ENCODE results near the gene SLC16A10.
"Not testable (repeated sequence)": the region's sequence is repeated elsewhere in the genome, so short reads cannot be mapped to it uniquely, and the experiment has no call there.

SLC16A10 gene

DNA sequence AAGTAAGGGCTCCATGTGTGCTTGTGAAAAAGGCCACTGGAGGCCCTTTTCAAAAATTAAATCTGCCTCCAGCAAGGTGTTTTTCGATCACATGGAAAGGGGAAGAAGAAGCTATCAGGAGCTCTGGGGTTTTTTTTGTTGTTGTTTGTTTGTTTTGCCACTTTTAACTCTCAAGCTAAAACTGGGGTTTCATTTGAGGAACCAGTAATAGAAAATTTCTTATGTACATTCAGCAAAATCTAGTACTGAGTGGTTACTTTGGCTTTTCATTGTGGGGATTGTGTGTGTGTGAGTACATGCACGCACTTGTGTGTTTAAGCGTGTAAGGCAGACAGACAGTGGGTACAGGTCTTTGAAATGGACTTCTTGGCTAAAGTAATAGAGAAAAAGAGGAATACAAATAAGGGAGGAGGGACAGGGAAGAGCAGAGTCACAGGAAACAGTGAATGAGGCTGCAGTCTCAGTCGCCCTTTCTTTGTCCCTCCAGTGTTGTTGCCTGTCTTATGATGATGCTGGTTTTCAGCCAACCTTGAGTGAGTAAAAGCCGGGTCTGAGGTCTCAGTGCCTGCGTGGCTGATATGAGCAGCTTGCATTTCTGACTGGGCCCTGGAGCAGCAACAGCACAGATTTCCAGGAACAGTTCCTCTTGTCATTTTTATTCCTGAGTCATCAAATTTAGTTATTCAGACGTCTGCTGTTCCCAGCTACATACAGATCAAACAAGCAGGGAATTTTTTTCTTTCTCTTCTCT lies 26.2 kb downstream of the SLC16A10 start:
- Mint-ChIP-seq H3K27ac (peak overlapping the region; percentile 97), H3K36me3 (peaks cover 11% of the 10 kb centered on the region), H3K9me3 (no peaks in the 10 kb centered on the region), H3K4me1 (peaks cover 46% of the 10 kb centered on the region), H3K4me3 (peak overlapping the region; percentile 69), H3K27me3 (no peaks in the 10 kb centered on the region)

DNA sequence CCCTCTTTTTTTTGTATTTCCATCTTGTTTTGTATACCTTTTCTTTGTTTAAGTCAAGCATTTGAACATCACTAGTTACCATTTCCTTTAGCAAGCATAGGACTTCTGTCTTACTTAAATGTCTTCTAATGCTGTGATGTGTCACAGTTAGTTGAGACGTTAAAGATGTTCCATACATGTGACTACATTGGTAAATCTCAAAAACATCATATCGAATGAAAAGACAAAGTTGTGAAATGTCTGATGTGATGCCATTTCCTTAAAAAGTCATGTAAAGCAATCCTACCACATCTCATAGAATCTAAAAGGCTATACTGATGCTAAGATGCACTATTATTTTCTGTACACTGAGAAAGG lies 26.8 kb downstream of the SLC16A10 start:
- peak overlapping the region; percentile 97 for H3K27ac Mint-ChIP-seq

GRCh38 chr6:111114482-111114881 lies 27.2 kb downstream of the SLC16A10 start:
- H3K9me3 Mint-ChIP-seq: no peaks in the 10 kb centered on the region
- H3K27me3 Mint-ChIP-seq: no peaks in the 10 kb centered on the region
- no peak overlapping the region for H3K4me3 Mint-ChIP-seq
- peaks cover 11% of the 10 kb centered on the region for H3K36me3 Mint-ChIP-seq
- H3K27ac Mint-ChIP-seq: peak overlapping the region; percentile 97
- peaks cover 46% of the 10 kb centered on the region for H3K4me1 Mint-ChIP-seq

More for the DNA sequence above, 26.8 kb downstream of the SLC16A10 start:
- peaks cover 46% of the 10 kb centered on the region for H3K4me1 Mint-ChIP-seq
- H3K4me3 Mint-ChIP-seq: peak overlapping the region; percentile 69
- no peaks in the 10 kb centered on the region for H3K27me3 Mint-ChIP-seq
- peaks cover 11% of the 10 kb centered on the region for H3K36me3 Mint-ChIP-seq
- no peaks in the 10 kb centered on the region for H3K9me3 Mint-ChIP-seq

DNA sequence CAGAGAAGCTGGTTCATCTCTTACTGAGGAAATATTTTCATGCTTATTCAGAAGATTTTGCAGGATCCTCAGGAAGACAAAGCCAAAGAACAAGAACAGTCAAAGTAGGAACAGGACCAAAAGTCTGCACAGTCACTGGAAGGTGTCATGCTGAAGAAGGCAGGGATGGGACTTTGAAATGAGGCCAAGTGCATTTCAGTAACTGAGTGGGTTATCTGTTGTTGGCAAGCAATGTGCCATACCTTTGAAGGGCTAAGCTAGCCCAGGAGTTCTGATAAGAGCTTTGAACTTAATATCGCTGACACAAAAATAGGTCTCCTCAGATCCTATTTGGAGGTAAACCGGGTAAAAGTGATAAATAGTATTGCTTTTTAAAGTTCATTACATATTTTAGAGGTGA lies 31.5 kb downstream of the SLC16A10 start:
- peaks cover 5% of the 10 kb centered on the region for H3K36me3 Mint-ChIP-seq
- H3K27me3 Mint-ChIP-seq: no peaks in the 10 kb centered on the region
- H3K4me1 Mint-ChIP-seq: peaks cover 33% of the 10 kb centered on the region
- no peak overlapping the region for H3K4me3 Mint-ChIP-seq
- no peak overlapping the region for H3K27ac Mint-ChIP-seq
- H3K9me3 Mint-ChIP-seq: no peaks in the 10 kb centered on the region

GRCh38 chr6:111119571-111120329 lies 32.4 kb downstream of the SLC16A10 start:
- no peaks in the 10 kb centered on the region for H3K9me3 Mint-ChIP-seq

GRCh38 chr6:111121789-111122350 lies 34.6 kb downstream of the SLC16A10 start:
- peaks cover 16% of the 10 kb centered on the region for H3K4me1 Mint-ChIP-seq
- no peak overlapping the region for H3K4me3 Mint-ChIP-seq
- H3K27ac Mint-ChIP-seq: peak overlapping the region; percentile 60
- peaks cover 3% of the 10 kb centered on the region for H3K36me3 Mint-ChIP-seq
- no peaks in the 10 kb centered on the region for H3K27me3 Mint-ChIP-seq
- H3K9me3 Mint-ChIP-seq: no peaks in the 10 kb centered on the region

More at GRCh38 chr6:111119571-111120329, 32.4 kb downstream of the SLC16A10 start:
- H3K36me3 Mint-ChIP-seq: peaks cover 5% of the 10 kb centered on the region
- H3K27me3 Mint-ChIP-seq: no peaks in the 10 kb centered on the region
- no peak overlapping the region for H3K4me3 Mint-ChIP-seq
- no peak overlapping the region for H3K27ac Mint-ChIP-seq
- peaks cover 28% of the 10 kb centered on the region for H3K4me1 Mint-ChIP-seq

- Mint-ChIP-seq H3K9me3 (no peaks in the 10 kb centered on the region), H3K36me3 (peaks cover 5% of the 10 kb centered on the region), H3K27ac (peak overlapping the region; percentile 60), H3K27me3 (no peaks in the 10 kb centered on the region), H3K4me1 (peaks cover 20% of the 10 kb centered on the region), H3K4me3 (no peak overlapping the region)
These were observed 35.4 kb downstream of the SLC16A10 start for GRCh38 chr6:111122458-111123286.

DNA sequence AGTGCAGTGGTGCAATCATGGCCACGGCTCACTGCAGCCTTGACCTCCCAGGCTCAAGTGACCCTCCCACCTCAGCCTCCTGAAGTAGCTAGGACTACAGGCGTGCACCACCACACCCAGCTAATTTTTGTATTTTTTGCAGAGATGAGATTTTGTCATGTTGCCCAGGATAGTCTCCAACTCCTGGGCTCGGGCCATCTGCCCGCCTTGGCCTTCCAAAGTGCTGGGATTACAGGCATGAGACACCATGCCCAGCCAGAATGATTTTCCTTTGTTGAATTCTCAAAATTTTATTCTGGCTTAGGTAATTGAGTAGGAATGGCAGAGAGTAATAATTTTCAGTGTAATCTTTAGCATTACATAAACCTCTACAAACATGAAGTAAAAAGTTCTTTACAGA lies 37.1 kb downstream of the SLC16A10 start:
- Mint-ChIP-seq H3K27ac (no peak overlapping the region), H3K36me3 (peaks cover 5% of the 10 kb centered on the region), H3K4me1 (peaks cover 20% of the 10 kb centered on the region), H3K4me3 (no peak overlapping the region), H3K9me3 (no peaks in the 10 kb centered on the region), H3K27me3 (no peaks in the 10 kb centered on the region)

- H3K4me1 Mint-ChIP-seq: peaks cover 4% of the 10 kb centered on the region
- H3K27me3 Mint-ChIP-seq: no peaks in the 10 kb centered on the region
- no peaks in the 10 kb centered on the region for H3K9me3 Mint-ChIP-seq
- H3K4me3 Mint-ChIP-seq: no peak overlapping the region
- H3K36me3 Mint-ChIP-seq: peaks cover 13% of the 10 kb centered on the region
- no peak overlapping the region for H3K27ac Mint-ChIP-seq
These were observed 41.7 kb downstream of the SLC16A10 start for GRCh38 chr6:111129013-111129412.

GRCh38 chr6:111131018-111131417 lies 43.7 kb downstream of the SLC16A10 start:
- H3K9me3 Mint-ChIP-seq, H3K4me1 Mint-ChIP-seq, H3K4me3 Mint-ChIP-seq, H3K27ac Mint-ChIP-seq, H3K27me3 Mint-ChIP-seq: not testable (repeated sequence)
- peaks cover 13% of the 10 kb centered on the region for H3K36me3 Mint-ChIP-seq

DNA sequence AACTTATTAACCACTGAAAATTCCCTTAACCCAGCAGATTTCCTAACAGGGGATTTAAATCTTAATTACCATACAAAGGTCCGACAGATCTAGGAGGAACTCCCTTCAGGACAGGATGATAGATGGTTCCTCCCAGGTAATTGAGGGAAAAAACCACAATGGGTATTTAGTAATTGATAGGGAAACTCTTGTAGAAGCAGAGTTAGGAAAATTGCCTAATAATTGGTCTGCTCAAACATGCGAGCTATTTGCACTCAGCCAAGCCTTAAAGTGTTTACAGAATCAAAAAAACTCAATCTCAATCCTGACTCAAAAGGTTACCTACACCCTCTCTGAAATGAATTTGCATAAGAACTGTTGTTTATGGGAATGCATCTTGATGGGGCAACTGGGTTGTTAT lies 45.4 kb downstream of the SLC16A10 start:
- not testable (repeated sequence) for H3K4me1 Mint-ChIP-seq, H3K27me3 Mint-ChIP-seq, H3K4me3 Mint-ChIP-seq, H3K27ac Mint-ChIP-seq, H3K9me3 Mint-ChIP-seq
- peaks cover 16% of the 10 kb centered on the region for H3K36me3 Mint-ChIP-seq

GRCh38 chr6:111134236-111134869 lies 47.0 kb downstream of the SLC16A10 start:
- peaks cover 19% of the 10 kb centered on the region for H3K36me3 Mint-ChIP-seq
- not testable (repeated sequence) for H3K27me3 Mint-ChIP-seq, H3K4me3 Mint-ChIP-seq, H3K9me3 Mint-ChIP-seq, H3K4me1 Mint-ChIP-seq, H3K27ac Mint-ChIP-seq

DNA sequence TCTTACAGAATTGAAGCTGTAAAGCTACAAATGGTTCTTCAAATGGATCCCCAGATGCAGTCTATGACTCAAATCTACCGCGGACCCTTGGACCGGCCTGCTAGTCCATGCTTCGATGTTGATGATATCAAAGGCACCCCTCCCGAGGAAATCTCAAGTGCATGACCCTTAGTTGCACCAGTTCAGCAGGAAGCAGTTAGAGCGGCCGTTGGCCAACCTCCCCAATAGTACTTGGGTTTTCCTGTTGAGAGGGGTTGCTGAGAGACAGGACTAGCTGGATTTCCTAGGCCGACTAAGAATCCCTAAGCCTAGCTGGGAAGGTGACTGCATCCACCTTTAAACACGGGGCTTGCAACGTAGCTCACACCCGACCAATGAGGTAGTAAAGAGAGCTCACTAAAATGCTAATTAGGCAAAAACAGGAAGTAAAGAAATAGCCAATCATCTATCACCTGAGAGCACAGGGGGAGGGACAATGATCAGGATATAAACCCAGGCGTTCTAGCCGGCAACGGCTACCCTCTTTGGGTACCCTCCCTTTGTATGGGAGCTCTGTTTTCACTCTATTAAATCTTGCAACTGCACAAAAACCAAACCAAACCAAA lies 50.3 kb downstream of the SLC16A10 start:
- not testable (repeated sequence) for H3K27me3 Mint-ChIP-seq, H3K4me3 Mint-ChIP-seq, H3K27ac Mint-ChIP-seq, H3K4me1 Mint-ChIP-seq, H3K9me3 Mint-ChIP-seq
- H3K36me3 Mint-ChIP-seq: peaks cover 28% of the 10 kb centered on the region

- Mint-ChIP-seq H3K36me3 (peaks cover 8% of the 10 kb centered on the region), H3K4me1 (peaks cover 7% of the 10 kb centered on the region), H3K4me3 (no peak overlapping the region), H3K27ac (no peak overlapping the region), H3K9me3 (no peaks in the 10 kb centered on the region), H3K27me3 (no peaks in the 10 kb centered on the region)
These were observed 60.1 kb downstream of the SLC16A10 start for GRCh38 chr6:111147440-111147839.

- Mint-ChIP-seq H3K4me1 (peaks cover 14% of the 10 kb centered on the region), H3K27ac (no peak overlapping the region), H3K4me3 (no peak overlapping the region), H3K27me3 (no peaks in the 10 kb centered on the region), H3K36me3 (peaks cover 10% of the 10 kb centered on the region), H3K9me3 (no peaks in the 10 kb centered on the region)
These were observed 60.8 kb downstream of the SLC16A10 start for GRCh38 chr6:111148110-111148509.
